Inflammatory macrophage (primary cell): ENCODE results near the gene MYO1F.
"Not testable (repeated sequence)": the region's sequence is repeated elsewhere in the genome, so short reads cannot be mapped to it uniquely, and the experiment has no call there.

ENCODE experiments used
- DNase-seq, 2 donors: peaks; one replicate each; pipeline ENCODE4 v3.0.0-alpha.2; 2020 to 2022
- total RNA-seq, 18 experiments: gene quantifications; one replicate each; lab custom pipeline; 2026; ENCODE audit warnings: mixed read lengths in 6 of 18, inconsistent platforms in 2 of 18; lab: John Stamatoyannopoulos, UW

Gene MYO1F
- total RNA-seq = 140 to 858 (median 518) reads per million in 18 experiments

DNA sequence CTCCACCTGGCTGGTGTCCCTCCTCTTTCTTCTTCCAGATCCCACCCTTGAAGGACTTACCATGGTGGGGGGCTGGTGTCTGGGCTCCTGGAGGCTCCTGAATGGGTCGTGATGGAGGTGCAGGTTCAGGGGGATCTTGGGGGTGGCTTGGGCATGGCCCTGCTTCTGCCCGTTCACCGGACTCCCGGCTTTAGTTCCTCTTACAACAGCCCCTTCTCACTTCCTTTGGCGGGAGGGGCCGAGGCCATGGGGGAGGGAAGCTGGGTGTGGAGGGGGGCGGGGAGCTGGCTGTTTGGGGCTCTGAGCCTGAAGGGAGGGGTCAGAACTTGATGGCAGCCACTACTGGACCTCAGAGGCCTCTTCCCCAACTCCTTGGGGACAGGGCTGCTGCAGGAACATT is at the start of gene MYO1F:
Gene MYO1F (minus strand): TSS at position 196 of the 400 bp plus-strand sequence. CDS start 133 bp downstream, at position 63.
- peak; percentile 80 to 87 for DNase-seq

DNA sequence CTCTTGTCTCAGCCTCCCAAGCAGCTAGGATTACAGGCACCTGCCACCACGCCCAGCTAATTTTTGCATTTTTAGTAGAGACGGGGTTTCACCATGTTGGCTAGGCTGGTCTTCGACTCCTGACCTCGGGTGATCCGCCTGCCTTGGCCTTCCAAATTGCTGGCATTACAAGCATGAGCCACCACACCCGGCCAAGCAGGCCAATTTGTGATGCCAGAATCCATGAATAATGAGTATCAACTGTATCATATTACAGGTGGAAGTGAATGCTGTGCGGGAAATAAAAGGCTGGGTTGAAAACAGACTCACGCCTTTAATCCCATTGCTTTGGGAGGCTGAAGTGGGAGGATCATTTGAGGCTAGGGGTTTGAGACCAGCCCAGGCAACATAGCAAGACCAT is 49.6 kb upstream of the MYO1F start:
- DNase-seq = no peak

DNA sequence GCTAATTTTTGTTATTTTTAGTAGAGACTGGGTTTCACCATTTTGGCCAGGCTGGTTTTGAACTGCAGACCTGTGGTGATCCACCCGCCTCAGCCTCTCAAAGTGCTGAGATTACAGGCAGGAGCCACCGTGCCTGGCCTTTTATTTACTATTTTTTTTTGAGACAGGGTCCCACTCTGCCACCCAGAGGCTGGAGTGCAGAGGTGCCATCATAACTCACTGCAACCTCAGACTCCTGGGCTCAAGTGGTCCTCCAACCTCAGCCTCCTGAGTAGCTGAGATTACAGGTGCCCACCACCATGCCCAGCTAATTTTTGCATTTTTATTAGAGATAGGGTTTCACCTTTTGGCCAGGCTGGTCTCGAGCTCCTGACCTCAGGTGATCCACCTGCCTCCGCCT is 45.6 kb upstream of the MYO1F start:
- not testable (repeated sequence) for DNase-seq

DNA sequence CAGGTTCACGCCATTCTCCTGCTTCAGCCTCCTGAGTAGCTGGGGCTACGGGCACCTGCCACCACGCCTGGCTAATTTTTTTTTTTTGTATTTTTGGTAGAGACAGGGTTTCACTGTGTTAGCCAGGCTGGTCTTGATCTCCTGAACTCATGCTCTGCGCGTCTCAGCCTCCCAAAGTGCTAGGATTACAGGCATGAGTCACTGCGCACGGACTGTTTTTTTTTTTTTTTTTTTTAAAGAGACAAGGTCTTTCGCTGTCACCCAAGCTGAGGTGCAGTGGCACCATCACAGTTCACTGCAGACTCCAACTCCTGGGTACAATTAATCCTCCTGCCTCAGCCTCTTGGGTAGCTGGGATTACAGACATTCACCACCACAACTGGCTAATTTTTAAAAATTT is 41.5 kb upstream of the MYO1F start:
- DNase-seq = no peak

DNA sequence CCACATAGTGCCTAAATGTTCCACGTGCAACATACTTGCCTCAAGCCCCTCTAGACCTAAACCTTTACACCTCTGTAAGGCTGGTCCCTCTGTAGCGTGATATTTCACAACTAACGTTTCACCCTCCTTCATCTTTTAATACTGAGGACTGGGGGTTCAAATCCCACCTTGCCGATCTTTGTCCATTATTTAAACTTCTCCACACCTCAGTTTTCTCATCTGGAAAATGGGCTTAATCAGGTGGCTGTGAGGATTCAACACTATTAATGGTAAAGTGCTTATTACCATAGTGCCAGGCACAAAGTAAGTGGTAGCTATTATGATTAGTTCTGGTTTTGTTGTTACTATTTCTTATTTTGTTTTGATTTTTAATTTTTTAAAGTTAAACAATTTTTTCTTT is 40.7 kb upstream of the MYO1F start:
- no peak for DNase-seq

DNA sequence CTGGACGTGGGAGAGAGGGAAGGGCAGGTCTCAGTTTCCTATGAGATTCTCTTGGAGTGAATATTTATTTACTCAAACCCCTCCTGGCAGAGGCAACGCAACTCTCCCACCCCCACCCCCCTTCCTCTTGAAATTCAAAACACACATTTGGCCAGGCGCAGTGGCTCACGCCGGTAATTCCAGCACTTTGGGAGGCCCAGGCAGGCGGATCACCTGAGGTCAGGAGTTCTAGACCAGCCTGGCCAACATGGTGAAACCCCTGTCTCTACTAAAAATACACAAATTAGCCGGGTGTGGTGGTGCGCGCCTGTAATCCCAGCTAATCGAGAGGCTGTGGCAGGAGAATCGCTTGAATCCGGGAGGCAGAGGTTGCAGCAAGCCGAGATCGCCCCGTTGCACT is 40.1 kb upstream of the MYO1F start:
- DNase-seq = not testable (repeated sequence)

DNA sequence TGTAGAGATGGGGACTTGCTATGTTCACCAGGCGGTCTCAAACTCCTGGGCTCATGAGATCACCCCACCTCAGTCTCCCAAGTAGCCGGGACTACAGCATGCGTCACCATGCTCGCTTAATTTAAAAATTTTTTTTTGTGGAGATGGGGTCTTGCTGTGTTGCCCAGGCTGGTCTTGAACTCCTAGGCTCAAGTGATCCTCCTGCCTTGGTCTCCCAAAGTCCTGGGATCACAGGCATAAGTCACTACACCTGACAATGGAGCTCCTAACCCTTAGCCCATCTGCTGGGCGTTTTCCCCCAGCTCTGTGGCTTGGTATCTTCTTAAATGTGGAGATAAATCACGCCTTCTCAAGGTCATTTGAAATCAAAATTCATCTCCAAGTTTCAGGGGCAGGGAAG is 39.6 kb upstream of the MYO1F start:
- DNase-seq = no peak

DNA sequence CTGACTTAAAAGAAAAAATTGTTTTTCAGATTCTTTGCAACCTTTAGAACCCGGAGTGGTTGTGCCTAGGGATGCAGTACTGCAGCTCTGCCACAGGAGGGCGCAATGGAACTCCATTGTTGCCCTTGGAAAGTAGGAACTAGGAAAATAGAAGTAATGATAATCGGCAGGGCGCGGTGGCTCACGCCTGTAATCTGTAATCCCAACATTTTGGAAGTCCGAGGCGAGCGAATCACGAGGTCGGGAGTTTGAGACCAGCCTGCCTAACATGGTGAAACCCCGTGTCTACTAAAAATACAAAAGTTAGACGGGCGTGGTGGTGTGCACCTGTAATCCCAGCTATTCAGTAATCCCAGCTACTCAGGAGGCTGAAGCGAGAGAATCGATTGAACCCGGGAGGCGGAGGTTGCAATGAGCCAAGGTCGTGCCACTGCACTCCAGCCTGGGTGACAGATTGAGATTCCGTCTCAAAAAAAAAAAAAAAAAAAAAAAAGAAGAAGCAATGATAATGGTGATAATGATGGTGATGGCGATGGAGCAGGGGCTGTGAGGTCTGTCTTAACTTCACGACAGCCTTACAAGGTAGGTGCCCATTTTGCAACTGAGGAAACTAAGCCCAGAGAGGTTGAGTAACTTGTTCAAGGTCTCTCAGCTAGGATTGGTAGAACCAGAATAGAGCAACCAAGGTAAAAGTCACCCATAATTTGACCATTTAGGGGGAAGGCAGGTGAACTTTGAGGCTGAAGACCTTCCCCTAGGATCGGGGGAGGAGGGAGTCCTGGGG is 38.8 kb upstream of the MYO1F start:
- peak; percentile 86 for DNase-seq

DNA sequence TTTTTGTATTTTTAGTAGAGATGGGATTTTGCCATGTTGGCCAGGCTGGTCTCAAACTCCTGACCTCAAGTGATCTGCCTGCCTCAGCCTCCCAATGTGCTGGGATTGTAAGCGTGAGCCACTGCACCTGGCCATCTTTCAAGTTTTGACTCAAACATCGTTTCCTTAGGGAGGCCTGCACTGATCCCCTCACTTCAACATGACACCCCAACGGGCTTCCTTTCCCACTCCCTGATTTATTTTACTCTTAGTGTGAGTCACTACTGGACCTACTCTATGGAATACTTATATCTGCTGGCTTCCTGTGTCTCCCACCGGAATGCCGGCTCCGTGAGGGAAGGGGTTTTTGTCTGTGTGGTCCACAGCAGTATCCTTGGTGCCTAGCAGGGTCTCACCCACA is 37.8 kb upstream of the MYO1F start:
- no peak for DNase-seq

DNA sequence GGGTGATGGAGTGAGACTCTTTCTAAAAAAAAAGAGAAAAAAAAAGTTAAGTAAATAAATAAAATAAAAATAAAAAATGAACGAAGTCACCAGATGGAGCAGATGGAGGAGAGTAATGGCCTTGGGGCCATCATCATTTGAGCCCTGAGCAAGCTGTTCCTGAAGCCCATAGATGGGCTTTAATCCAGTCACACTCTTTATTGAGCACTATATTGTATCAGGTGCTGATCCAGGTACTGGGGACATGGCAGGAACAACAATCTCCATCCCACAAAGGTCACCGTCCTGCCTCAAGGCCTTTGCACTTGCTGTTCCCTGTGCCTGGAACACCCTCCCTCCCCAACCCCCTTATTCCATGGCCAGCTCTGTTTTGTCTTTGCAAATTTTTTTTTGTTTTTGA is 37.2 kb upstream of the MYO1F start:
- DNase-seq = no peak

DNA sequence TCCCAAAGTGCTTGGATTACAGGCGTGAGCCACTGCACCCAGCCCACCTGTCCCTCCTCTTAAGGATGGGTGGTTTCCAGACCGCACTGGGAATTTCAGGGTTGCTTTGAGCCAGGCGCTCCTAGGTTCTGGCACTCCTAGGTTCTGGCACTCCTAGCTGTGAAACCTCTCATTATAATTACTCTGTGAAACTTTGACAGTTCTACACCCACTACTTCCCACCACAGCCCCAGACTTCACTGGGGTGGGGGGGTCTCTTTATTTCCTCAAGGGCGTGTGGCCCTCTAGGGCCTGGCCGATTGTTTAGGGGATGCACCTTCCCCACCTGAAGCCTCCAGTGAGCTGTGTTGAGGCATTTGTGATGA is 35.5 kb upstream of the MYO1F start:
- DNase-seq = no peak

DNA sequence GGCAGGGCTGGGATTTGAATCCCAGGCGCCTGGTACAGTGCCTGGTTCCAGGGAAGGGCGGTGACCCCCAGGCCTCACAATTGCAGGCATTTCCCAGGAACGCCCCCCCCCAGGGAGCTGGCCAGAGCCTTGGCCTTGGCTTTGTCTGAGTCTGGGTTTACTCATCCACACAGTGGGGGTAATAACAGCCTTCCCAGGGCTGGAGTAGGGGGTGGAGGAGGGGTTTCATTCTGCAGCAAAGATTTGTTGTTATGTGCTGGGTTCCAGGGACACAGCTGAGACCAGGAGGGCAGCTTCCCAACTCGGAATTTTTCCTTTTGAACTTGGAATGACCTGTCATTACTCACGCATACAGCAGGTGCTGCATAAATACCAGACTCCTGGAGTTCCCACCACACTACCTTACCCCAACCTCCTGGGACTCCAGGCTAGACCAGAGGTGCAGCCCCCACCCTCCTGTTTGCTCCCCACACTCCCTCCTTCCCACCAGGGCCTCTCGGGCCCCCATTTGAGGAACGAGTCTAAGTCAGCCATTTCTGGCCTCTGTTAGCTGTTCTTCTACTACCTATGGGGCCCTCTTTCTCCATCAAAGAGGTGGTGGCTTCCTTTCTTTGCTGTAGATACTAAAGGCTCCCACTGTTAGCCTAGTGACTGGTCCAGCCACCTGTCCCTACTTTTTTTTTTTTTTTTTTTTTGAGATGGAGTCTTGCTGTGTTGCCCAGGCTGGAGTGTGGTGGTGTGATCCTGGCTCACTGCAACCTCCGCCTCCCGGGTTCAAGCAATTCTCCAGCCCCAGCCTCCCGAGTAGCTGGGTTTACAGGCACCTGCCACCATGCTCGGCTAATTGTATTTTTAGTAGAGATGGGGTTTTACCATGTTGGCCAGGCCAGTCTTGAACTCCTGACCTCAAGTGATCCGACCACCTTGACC is 34.9 kb upstream of the MYO1F start:
- no peak for DNase-seq

DNA sequence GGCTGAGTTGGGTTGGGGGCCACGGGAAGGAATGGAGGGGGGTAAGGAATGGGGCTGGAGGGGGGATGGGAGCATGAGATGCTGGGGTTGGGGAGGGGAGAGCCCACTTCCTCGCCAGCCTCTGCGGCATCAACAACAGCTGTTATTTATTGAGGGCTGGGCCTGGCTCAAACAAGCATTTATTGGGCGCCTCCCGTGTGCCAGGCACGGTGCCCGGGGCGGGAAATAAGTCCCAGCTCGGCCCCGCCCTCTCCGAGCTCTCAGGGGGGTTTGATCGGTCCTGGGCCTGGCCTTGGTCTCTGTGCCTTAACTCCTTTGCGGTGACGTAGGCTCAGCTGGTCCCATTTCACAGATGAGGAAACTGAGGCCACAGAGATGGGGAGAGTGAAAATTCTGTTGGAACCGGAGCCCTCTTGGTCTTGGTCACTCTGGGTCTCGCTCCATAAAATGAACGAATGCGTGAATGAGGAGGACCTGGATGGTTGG is 34.2 kb upstream of the MYO1F start:
- DNase-seq = no peak

DNA sequence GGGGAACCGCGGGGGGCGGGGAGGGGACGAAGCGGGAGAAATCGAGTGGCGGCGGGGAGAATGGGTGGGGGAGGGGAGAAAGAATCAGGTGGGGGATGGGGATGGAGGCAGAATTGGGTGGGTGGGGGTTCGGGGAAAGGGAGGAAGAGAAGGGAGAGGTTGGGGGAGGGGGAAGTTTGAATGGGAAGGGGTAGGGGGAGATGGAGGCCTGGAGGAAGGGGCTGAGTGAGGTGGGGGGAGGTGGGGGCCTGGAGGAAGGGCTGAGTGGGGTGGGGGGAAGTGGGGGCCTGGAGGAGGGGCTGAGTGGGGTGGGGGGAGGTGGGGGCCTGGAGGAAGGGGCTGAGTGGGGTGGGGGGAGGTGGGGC is 33.7 kb upstream of the MYO1F start:
- DNase-seq = no peak

DNA sequence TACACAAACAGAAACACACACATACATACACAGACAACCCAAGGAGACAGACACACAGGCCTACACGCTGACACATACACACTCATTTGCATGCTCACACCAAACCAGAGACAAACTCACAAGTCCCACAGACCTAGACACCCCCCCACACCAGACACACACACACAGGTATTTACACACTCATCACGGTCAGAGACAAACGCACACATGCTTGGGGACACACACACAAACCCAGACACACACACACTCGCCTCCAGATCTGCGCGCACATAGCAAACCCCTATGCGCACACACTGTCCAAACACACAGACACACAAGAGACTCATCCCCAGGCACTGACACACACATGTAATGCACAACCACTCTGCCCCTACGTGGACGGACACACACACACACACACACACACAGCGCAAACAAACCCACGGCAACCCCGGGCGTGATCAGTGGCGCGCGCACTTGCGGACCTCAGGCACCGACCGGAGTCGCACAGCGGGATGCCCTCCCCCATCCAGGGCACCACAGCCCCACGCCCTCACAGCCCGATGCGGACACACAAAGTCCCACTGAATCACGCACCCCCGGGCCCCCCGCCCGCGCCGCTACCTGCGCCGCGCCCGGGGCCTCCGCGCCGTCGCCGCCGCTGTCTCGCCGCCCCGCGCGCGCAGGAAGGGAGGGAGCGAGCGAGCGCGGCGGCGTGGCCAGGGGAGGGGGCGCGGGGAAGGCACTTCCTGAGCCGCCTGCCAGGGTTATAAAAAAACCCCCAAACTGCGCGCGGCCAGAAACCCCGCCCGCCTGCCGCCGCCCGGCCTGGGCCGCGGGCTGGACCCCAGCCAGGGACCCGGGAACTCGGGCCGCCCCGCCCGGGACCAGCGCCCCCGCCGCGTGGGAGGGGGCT is 33.0 kb upstream of the MYO1F start, which contains the start of gene ADAMTS10:
Gene ADAMTS10 (minus strand): TSS at position 675 of the 895 bp plus-strand sequence. CDS start 5,005 bp downstream, outside the sequence.
- no peak for DNase-seq

DNA sequence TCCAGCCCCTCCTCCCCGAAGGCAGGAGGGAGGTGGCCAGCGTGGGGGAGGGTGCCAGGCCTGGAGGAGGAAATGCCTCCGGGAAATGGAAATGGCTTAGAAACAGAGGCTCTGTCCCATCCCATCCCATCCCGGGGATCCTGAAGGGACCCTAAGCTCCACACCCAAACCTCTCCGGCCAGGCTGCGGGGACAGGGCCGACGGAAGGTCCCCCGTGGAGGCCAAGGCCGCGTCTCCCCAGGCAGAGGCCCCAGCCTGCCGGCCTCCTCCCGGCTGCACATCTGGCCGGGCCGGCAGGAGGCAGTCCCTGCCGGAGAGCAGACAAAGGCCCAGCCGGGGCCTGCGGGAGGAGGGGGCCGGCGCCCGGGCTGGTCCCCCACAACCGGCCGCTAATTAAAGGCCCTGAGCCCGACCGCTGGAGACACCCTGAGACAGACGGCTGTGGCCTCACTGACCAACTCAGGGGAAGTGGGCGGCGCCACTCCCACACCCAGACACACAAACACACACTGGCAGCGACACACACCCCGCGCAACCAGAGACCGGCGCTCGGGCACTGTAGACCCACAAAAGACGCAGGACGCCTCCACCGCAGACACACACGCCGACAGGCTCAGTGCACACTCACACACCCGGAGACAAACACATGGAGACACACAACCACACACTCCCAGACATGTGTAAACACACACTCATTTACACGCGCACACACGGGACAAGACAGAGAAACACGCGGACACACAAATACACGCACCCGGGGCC is 32.2 kb upstream of the MYO1F start:
- peak; percentile 30 to 67 for DNase-seq

DNA sequence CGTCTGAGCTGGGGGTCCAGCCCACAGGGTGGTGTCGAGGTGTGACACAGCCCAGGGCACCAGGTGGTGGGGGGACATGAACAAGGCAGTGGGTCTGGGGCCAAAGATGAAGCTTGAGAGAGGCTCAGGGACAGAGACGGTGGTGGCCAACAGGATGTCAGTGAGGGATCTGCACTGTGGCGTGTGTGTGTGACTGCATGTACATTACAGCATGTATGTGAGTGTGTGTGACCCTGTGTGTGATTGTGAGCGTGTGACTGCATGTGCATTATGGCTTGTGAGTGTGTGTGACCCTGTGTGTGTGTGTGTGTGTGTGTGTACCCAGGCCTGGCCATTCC is 31.7 kb upstream of the MYO1F start:
- DNase-seq = no peak

DNA sequence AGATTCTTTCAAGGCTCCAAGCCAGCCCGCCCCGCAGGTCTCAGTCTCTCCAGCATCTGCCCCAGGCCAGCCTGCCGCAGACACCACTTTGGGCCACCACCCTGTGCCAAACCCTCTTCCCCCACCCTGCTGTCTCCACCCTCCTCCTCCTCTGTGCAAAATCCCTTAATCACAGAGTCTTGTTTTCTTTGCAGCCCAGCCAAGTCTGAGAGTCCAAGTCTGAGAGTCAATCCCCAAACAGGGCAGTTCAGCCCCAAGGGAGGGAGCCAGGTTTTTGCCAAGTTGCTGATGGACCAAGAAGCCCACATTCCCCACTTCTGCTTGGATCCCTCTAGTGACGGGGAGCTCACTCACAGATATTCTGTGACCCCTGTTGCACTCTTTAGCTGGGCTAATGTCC is 30.1 kb upstream of the MYO1F start:
- DNase-seq = no peak

DNA sequence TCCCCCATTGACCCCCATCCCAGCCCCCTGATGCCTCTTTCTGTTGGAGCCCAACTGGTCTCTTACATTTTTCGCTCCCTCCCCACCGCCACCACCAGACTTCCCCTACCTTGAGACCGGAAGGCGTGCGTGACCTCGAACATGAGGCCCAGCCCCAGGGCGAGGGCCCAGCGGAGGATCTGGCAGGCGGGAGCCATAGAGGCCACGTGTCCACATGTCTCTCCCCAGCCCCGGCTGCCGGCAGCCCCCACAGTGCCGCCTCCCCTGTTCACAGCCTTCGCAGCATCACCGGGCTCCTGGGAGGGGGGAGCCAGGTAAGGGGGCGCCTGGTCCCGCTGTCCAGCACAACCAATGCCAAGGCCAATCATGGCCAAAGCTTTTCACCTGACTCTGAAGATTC is 28.3 kb upstream of the MYO1F start:
- no peak for DNase-seq

DNA sequence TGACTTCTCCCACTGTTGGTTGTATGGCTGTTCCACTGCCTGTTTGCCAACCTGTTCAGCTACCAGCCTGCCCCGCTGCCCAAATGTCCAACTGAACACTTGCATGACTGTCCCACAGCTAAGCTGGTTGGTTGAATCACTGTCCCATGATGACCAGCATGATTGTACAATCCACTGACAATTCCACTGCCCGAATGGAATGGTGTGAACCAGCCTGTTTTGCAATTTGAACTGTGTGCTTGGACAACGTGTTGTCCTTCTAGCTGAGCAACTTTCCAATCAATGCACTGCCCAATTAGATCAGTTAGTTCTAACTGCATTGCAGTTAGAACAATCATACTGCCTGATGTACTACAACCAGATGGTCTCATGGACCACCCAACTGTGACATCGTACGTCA is 24.6 kb upstream of the MYO1F start:
- peak in 1 of 2 donors; percentile 21 for DNase-seq

DNA sequence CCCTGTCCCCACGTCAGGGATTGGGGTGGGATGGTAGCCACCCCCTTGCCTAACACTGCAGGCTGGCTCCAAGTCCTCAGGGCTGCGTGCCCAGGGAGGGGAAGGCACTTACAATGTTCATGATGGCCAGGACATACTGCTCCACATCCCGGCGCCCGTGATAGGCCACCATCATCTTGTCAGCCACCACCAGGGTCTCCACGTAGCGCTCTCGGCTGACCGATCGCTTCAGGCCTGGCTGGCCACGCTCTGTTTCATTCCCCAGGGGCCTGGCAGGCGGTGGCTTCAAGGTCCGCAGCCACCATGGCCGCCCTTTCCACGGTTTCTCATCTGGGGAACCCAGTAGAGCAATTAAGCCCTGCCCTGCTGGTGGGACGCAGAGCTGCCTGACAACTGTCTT is 23.6 kb upstream of the MYO1F start:
- DNase-seq = no peak

DNA sequence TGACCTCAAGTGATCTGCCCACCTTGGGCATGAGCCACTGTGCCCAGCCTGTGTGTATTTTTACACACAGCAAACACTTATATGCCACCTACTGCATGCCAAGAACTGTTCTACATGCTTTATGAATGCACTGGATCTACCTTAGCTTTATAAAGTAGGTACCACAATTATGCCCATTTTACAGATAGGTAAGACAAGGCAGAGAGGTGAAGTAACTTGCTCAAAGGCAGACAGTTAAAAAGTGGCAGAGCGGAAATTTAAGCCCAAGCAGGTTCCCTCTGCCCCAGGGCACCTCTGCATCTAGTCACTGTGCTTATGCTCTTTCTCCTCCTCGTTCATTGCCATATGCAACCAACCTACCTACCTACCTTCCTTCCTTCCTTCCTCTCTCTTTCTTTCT is 22.8 kb upstream of the MYO1F start:
- DNase-seq = no peak
